Activated T-cell treated with anti-CD3 and anti-CD28 coated beads for 1 hour (primary cell): ENCODE data around the gene CDK17.
"Not testable (repeated sequence)": the region's sequence is repeated elsewhere in the genome, so short reads cannot be mapped to it uniquely, and the experiment has no call there.

ENCODE experiments used
- DNase-seq: peaks from one replicate; pipeline ENCODE4 v3.0.0-alpha.2; 2020; ENCODE audit warnings: low read depth

CDK17 gene

DNA sequence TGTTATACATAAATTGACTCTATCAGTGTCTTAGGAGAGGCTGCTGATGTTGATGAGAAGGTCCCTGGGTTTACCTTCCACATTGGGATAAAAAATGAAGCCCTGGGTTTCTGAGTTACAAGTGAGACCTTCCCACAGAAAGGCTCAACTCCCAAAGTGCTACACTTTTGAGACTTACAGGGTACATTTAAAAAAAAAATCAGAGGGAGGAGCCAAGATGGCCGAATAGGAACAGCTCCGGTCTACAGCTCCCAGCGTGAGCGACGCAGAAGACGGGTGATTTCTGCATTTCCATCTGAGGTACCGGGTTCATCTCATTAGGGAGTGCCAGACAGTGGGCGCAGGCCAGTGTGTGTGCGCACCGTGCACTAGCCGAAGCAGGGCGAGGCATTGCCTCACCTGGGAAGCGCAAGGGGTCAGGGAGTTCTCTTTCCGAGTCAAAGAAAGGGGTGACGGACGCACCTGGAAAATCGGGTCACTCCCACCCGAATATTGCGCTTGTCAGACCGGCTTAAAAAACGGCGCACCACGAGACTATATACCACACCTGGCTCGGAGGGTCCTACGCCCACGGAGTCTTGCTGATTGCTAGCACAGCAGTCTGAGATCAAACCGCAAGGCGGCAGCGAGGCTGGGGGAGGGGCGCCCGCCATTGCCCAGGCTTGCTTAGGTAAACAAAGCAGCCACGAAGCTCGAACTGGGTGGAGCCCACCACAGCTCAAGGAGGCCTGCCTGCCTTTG lies 84.3 kb downstream of the CDK17 start:
- DNase-seq = not testable (repeated sequence)

GRCh38 chr12:96314723-96315122 lies 85.5 kb downstream of the CDK17 start:
- no peak for DNase-seq

DNA sequence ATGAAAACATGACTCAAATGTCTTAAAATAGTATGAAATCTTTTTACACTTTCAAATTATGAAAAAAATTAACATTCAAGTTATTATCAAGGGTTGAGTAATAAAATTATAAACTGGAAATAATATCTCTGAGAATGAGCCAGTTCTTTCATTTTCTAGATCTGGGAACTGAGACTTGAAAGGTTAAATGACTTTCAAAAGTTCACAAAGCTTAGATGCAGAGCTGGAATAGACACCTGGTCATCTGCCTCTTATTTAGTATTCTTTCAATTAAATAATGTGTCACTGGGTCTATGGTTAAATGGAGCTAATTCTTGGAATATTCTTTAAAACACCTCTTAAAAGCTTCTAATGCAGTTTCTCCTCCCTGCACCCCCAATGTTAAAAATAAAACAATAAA lies 86.6 kb downstream of the CDK17 start:
- DNase-seq = no peak

DNA sequence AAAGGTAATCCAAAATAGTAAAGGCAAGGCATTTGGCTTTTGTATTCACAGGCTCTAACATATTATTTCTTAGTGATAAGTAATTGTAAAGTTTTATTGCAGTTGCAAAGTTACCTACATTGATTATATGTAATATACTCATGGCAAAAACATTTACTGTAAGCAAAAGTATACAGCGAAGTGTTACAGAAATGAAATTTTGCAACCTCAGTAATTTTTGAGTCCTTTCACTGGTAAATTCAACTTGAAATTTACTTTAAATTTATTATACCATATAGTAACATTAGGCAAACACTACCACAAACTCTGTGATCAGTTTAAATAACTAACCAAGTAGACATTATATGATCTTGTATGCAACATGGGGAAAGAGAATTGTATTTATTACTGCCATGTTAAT lies 89.0 kb downstream of the CDK17 start:
- no peak for DNase-seq

GRCh38 chr12:96310067-96310466 lies 90.2 kb downstream of the CDK17 start:
- DNase-seq = no peak

- DNase-seq = no peak
Measured at GRCh38 chr12:96308881-96309280, 91.4 kb downstream of the CDK17 start.

- no peak for DNase-seq
Measured at GRCh38 chr12:96305665-96306064, 94.6 kb downstream of the CDK17 start.

- DNase-seq = no peak
Measured at GRCh38 chr12:96303653-96304052, 96.6 kb downstream of the CDK17 start.

- DNase-seq = no peak
Measured at GRCh38 chr12:96302687-96303310, 97.4 kb downstream of the CDK17 start.

GRCh38 chr12:96301732-96302131 lies 98.5 kb downstream of the CDK17 start:
- DNase-seq = no peak

- DNase-seq = no peak
Measured at GRCh38 chr12:96300064-96300463, 100.2 kb downstream of the CDK17 start.

GRCh38 chr12:96297504-96297903 lies 102.7 kb downstream of the CDK17 start:
- DNase-seq = no peak

- no peak for DNase-seq
Measured at GRCh38 chr12:96295532-96296160, 104.6 kb downstream of the CDK17 start.

GRCh38 chr12:96294831-96295230 lies 105.4 kb downstream of the CDK17 start:
- DNase-seq = no peak

GRCh38 chr12:96293093-96293492 lies 107.1 kb downstream of the CDK17 start:
- no peak for DNase-seq

DNA sequence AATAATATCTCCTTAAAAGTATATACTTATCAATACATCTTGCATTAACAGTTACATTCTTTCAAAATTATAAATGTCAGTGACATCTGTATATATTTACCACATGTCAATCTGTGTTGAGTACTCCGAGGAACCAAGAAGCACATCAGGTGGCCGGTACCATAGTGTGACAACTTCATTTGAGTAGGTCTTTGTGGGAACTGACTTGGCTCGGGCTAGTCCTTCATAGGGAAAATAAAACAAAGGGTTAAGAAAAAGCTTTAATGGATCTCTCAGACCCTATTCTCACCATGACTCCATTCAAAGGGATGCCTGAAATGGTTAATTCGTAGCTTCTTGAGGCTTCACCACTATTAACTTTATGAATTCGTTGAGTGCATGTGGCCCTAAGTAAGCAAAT lies 111.2 kb downstream of the CDK17 start:
- no peak for DNase-seq

DNA sequence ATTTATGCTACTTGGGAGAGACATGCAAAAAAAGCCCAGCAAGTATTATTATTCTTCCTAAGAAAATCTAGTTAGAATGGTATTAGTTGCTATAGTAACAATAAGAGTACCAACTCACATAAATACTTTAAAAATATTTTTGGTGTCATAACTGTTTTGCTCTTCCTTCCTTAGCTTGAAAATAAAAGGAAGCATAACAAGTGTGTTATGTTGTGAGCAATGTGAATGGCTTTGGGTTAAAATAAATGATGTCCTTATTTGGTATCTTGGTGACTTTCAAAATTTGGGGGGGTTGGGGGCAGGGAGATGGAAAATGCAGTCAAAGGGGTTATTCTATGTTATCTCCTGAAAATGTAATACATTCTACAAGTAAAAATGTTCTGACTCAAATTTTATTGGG lies 115.1 kb downstream of the CDK17 start:
- DNase-seq = no peak

GRCh38 chr12:96274331-96274730 lies 125.9 kb downstream of the CDK17 start:
- no peak for DNase-seq

DNA sequence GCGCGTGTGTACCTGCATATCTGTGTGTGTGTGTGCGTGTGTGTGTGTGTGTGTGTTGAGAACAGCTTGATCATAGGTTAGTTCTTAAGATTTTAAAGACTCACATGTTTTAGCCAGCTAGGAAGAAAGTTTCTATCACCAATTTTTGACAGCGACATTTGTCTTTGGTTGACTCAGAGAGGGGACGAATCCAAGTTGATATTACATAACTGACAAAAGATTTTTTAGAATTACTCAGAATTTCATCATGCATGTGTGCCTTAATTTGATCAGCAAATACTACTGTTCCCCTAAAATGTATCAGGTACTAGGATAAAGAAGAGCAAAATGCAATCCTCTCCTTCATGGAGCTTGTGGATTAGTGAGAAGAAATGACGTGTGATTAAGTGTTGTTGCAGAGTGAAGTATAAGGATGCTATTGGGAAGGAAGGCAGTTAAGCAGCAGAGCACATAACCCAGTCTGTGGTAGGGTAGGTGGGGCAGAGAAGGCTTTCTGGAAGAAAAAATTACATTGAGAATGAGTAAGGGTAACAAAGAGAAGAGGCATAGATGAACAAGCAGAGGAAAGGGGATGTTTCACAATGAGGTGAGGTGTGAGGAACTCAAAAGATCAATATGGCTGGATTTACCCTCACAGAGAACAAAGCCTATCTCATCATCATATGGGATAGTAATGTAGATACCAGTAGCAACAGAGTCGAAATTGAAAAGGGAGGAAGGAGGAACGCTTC lies 128.6 kb downstream of the CDK17 start:
- DNase-seq = no peak

DNA sequence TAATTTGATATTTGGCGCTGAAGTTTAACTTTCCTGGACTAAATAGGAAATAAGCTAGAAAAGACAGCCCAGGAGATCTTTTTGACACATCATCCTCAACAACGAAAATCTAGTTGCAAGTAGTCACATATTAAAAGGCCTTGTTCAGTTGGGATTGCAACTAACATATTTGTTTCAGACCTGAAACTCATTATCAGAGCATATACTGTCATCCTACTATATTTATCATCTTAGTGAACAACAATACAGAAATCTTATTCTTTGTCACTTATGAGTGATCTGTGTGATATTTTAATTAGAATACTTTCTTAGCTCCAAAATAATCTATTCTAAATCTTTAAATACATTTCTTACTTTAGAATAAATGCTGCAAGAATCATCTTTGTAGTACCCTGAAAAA lies 134.0 kb downstream of the CDK17 start:
- DNase-seq = no peak

DNA sequence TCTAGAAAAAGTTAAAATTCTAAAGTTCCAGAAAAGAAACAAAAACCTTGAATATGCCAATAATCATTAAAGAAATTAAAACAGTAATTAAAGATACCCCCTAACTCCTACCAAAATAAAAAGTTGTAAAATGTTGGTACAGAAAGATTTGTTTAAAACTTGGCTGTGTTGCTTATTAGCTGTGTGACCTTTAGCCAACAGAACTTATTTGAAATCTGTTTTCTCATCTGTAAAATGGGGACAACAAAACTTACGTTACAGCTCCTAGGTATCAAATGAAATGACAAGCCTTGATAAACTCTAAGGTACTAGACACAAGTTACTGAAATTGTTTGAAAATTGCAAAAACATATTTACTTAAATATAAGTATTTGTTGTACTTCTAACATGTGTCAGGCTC lies 134.4 kb downstream of the CDK17 start:
- DNase-seq = no peak

- DNase-seq = no peak
Measured at GRCh38 chr12:96265400-96265799, 134.8 kb downstream of the CDK17 start.

- no peak for DNase-seq
Measured at GRCh38 chr12:96263449-96263902, 136.8 kb downstream of the CDK17 start.
